Inferior parietal cortex (tissue), 1 donor: ENCODE measurements around the gene ERBB4.
"Not testable (repeated sequence)": the region's sequence is repeated elsewhere in the genome, so short reads cannot be mapped to it uniquely, and the experiment has no call there.

Experiments used
- DNase-seq: peaks from one replicate; pipeline ENCODE4 v3.0.0-alpha.2; 2016; ENCODE audit errors: extremely low spot score

ERBB4 gene

GRCh38 chr2:211737282-211737681 is 801.3 kb downstream of the ERBB4 start:
- no peak for DNase-seq

- no peak for DNase-seq
Observed at GRCh38 chr2:211730215-211730614, 808.4 kb downstream of the ERBB4 start.

GRCh38 chr2:211729433-211729832 is 809.2 kb downstream of the ERBB4 start:
- DNase-seq: no peak

GRCh38 chr2:211724933-211725332 is 813.7 kb downstream of the ERBB4 start:
- DNase-seq: no peak

GRCh38 chr2:211723398-211723797 is 815.2 kb downstream of the ERBB4 start:
- DNase-seq: no peak

GRCh38 chr2:211722928-211723327 is 815.7 kb downstream of the ERBB4 start:
- no peak for DNase-seq

- not testable (repeated sequence) for DNase-seq
Observed at GRCh38 chr2:211721874-211722273, 816.7 kb downstream of the ERBB4 start.

- no peak for DNase-seq
Observed at GRCh38 chr2:211709389-211709788, 829.2 kb downstream of the ERBB4 start.

- DNase-seq: no peak
Observed at GRCh38 chr2:211692689-211693088, 845.9 kb downstream of the ERBB4 start.

GRCh38 chr2:211690736-211691135 is 847.9 kb downstream of the ERBB4 start:
- DNase-seq: no peak

- no peak for DNase-seq
Observed at GRCh38 chr2:211688196-211688595, 850.4 kb downstream of the ERBB4 start.

GRCh38 chr2:211674715-211675114 is 863.9 kb downstream of the ERBB4 start:
- DNase-seq: no peak

GRCh38 chr2:211673133-211673905 is 865.3 kb downstream of the ERBB4 start:
- no peak for DNase-seq

GRCh38 chr2:211671977-211672376 is 866.6 kb downstream of the ERBB4 start:
- no peak for DNase-seq

GRCh38 chr2:211665299-211665698 is 873.3 kb downstream of the ERBB4 start:
- no peak for DNase-seq

- no peak for DNase-seq
Observed at GRCh38 chr2:211664321-211664720, 874.3 kb downstream of the ERBB4 start.

GRCh38 chr2:211654211-211654780 is 884.3 kb downstream of the ERBB4 start:
- DNase-seq: no peak

- no peak for DNase-seq
Observed at GRCh38 chr2:211652327-211652726, 886.3 kb downstream of the ERBB4 start.

GRCh38 chr2:211649331-211649730 is 889.3 kb downstream of the ERBB4 start:
- DNase-seq: no peak

- no peak for DNase-seq
Observed at GRCh38 chr2:211631503-211631902, 907.1 kb downstream of the ERBB4 start.

GRCh38 chr2:211623096-211623495 is 915.5 kb downstream of the ERBB4 start:
- DNase-seq: no peak

GRCh38 chr2:211620986-211621385 is 917.6 kb downstream of the ERBB4 start:
- DNase-seq: no peak

- no peak for DNase-seq
Observed at GRCh38 chr2:211617803-211618202, 920.8 kb downstream of the ERBB4 start.

GRCh38 chr2:211611621-211612020 is 927.0 kb downstream of the ERBB4 start:
- DNase-seq: no peak
